IPS-18c (cell line): ENCODE results near the gene SIPA1L2.

Source experiments
- H3K4me3 ChIP-seq: 2 replicates; pipeline ENCODE4 v1.7.0; 2013; ENCODE audit warnings: low read depth, mild to moderate bottlenecking, low read length, moderate library complexity; ENCODE audit not compliant: insufficient read depth
- H3K9me3 ChIP-seq: one replicate; pipeline ENCODE4 v1.6.1; 2013; ENCODE audit warnings: mild to moderate bottlenecking, low read length, moderate library complexity; ENCODE audit not compliant: control insufficient read depth, insufficient read depth

The SIPA1L2 gene

DNA sequence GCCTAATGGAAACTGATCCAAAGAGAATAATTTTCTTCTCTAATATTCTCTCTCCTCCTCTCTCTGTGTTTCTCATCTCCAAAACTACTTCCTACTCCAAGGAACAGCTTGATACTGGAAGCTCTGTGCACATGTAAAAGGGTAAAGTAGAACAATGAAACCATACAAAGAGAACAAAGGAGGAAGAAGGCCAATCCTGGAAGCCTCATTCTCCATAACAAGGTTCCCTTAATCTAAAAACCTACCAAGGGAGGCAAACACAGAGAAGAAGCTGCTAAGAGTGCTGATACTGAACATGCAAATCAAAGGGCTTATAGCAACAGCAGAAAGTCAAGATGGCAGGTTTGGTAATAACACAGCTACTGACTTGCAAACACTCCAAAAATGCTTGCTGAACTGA, 44.4 kb downstream of the SIPA1L2 start:
- H3K9me3 ChIP-seq, result no peaks in the 10 kb centered on the region

GRCh38 chr1:232581932-232582331, 48.0 kb downstream of the SIPA1L2 start:
- H3K4me3 ChIP-seq, result no peak overlapping the region
- no peaks in the 10 kb centered on the region for H3K9me3 ChIP-seq

More for the DNA sequence above, 44.4 kb downstream of the SIPA1L2 start:
- no peak overlapping the region for H3K4me3 ChIP-seq
